ENCODE measurements around the gene COMT.

Gene COMT

DNA sequence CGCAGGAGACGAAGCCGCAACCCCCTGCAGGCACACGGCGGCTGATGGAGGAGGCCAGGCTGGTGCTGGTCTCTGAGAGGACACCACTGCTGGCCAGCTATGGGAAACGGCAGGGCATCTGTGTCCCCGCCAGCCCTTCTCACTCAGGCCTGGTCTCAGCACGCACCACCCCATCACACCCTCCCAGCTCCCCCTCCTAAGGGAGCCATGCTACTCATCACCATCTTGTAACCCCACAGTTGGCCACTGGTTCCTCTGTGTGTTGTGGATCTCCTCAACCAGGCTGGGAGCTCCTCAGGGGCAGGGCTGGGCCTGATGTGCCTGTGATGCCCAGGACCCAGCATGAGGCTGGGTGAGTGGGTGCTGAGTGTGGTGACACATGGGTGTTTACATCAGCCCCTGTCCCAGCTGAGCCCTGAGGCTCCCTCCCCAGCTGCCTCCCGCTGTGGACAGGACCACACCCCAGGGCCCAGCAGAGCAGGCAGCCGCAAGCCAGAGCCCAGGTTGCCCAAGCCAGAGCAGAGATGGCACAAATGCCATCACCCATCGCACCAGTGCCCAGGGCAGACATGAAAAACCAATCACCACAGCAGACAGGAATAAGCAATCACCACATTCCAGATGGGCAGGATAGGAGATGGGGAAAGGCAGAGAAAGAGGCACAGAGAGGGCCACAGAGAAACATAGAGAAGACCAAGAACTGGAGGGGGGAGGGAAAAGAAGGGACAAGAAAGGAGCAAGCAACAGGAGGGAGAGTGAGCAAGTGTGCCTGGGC, 66.8 kb downstream of the COMT start:
- H3K36me3 ChIP-seq (replicated peaks), result no peaks in the 10 kb centered on the region
- no peak for TF ChIP-seq CTCF (IDR thresholded peaks at IDR 0.05; ENCODE audit: low read depth, low read length, missing control alignments)
- DNase-seq, result no peak
- in situ Hi-C loops (cut with HindIII; ENCODE audit: low pct_ligation_motif_present, low sequenced_read_pairs), result no loop called here
- H3K27ac ChIP-seq, result no peak overlapping the region
- no peaks in the 10 kb centered on the region for H3K27me3 ChIP-seq (replicated peaks)
- no peak overlapping the region for H3K4me3 ChIP-seq (ENCODE audit: low read depth, low read length)

GRCh38 chr22:20009018-20009491, 67.5 kb downstream of the COMT start:
- in situ Hi-C loops (cut with HindIII; ENCODE audit: low pct_ligation_motif_present, low sequenced_read_pairs), result no loop called here

DNA sequence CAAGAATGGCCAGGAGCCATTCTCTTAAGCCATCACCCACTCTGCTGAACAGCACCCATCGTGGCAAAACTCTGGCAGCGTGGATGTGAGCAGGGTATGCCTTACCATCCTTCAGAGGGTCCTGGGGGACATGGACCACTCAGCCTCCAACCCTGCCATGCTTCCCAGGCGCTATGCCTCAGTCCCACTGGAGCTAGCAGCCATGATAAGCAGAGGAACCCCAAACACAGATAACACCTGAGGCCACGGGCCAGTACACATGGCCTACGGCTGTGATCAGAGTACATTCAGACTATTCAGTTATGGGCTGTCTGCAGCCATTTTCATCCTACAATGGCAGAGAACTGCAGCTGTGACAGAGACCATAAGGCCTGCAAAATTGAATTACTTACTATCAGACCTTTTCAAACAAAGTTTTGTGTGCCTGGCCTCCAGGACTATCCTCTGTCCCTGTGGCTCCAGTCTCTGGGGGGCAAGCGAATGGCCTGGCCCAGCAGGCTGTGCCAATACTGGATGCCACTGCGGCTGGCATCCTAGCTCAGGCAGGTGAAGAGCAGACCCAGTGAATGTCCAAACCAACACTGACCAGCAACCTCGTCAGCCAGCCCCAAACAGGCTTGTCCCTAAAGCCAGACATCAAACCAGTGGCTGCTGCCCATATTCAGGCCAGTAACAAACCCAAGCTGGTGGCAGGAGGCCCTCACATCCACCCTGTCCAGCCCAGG, 68.2 kb downstream of the COMT start:
- in situ Hi-C loops (cut with HindIII; ENCODE audit: low pct_ligation_motif_present, low sequenced_read_pairs), result no loop called here
- Histone ChIP-seq H3K4me3 (ENCODE audit: low read depth, low read length) (no peak overlapping the region), H3K27me3 (replicated peaks) (no peaks in the 10 kb centered on the region), H3K27ac (no peak overlapping the region), H3K36me3 (replicated peaks) (no peaks in the 10 kb centered on the region)
- no peak for TF ChIP-seq CTCF (IDR thresholded peaks at IDR 0.05; ENCODE audit: low read depth, low read length, missing control alignments)
- no peak for DNase-seq

More at GRCh38 chr22:20009018-20009491, 67.5 kb downstream of the COMT start:
- DNase-seq, result no peak
- H3K36me3 ChIP-seq (replicated peaks), result no peaks in the 10 kb centered on the region
- no peak for TF ChIP-seq CTCF (IDR thresholded peaks at IDR 0.05; ENCODE audit: low read depth, low read length, missing control alignments)
- H3K27ac ChIP-seq, result no peak overlapping the region
- no peak overlapping the region for H3K4me3 ChIP-seq (ENCODE audit: low read depth, low read length)
- H3K27me3 ChIP-seq (replicated peaks), result no peaks in the 10 kb centered on the region

DNA sequence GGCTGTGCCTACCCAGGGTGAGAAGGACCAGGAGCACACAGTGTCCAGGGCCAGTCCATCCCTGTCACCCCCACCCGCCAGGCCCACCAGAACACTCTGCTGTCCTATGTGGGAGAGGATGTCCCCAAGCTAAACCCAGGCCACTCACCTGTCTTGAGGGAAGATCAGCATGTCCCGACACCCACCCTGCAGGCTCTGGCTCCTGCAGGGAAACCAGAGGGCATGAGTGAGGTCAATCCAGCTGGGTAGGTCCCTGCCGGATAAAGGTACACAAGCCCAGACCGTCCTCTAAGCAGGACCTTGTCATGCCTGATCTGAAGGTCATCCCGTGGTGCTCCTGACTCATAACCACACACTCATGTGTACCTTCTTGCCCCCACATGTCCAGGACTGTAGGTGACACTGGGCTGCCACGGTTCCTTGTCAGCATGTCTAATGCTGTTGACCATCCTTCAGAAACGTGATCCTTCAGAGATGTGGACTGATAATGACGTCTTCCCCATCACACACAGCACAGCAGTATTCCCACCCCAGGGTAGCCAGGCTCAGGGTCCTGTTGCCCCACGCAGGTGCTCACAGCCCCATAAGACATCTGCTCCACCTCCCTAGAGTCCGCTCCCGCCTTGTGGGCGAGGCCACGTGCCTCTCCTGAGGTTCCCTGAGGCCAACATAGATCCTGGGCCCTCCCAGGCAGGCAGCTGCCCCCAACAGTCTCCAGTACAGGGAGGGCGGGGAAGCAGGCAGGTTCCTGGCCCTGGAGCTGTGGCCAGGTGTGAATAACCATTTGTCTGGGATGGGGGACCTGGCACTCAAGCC, 68.9 kb downstream of the COMT start:
- DNase-seq, result no peak
- no peak for TF ChIP-seq CTCF (IDR thresholded peaks at IDR 0.05; ENCODE audit: low read depth, low read length, missing control alignments)
- Histone ChIP-seq H3K27me3 (replicated peaks) (peaks cover 2% of the 10 kb centered on the region), H3K4me3 (ENCODE audit: low read depth, low read length) (no peak overlapping the region), H3K27ac (no peak overlapping the region), H3K36me3 (replicated peaks) (no peaks in the 10 kb centered on the region)
- in situ Hi-C loops (cut with HindIII; ENCODE audit: low pct_ligation_motif_present, low sequenced_read_pairs), result no loop called here

GRCh38 chr22:20011123-20011992, 69.8 kb downstream of the COMT start:
- no peak for DNase-seq
- H3K36me3 ChIP-seq (replicated peaks), result no peaks in the 10 kb centered on the region
- in situ Hi-C loops (cut with HindIII; ENCODE audit: low pct_ligation_motif_present, low sequenced_read_pairs), result no loop called here

More at GRCh38 chr22:20011123-20011992, 69.8 kb downstream of the COMT start:
- no peak overlapping the region for H3K27ac ChIP-seq
- peaks cover 7% of the 10 kb centered on the region for H3K27me3 ChIP-seq (replicated peaks)
- no peak for TF ChIP-seq CTCF (IDR thresholded peaks at IDR 0.05; ENCODE audit: low read depth, low read length, missing control alignments)
- H3K4me3 ChIP-seq (ENCODE audit: low read depth, low read length), result no peak overlapping the region

All from brain microvascular endothelial cell (primary cell).